H7 (cell line): ENCODE measurements around the gene DAB1. TPM values are rescaled to one million over a fixed set of nuclear protein-coding genes. Genes with fewer than 3 reads are reported as not detected.
"Not testable (repeated sequence)": the region's sequence is repeated elsewhere in the genome, so short reads cannot be mapped to it uniquely, and the experiment has no call there.

Source experiments
- DNase-seq: peaks from one replicate; pipeline ENCODE4 v3.0.0; 2012
- H3K27me3 ChIP-seq: 2 replicates; pipeline ENCODE4 v1.6.0; 2011; ENCODE audit warnings: mild to moderate bottlenecking, low read length; ENCODE audit not compliant: control insufficient read depth, insufficient read depth
- H3K36me3 ChIP-seq: replicated peaks from 2 replicates; pipeline ENCODE4 v1.5.1; 2011; ENCODE audit warnings: low read length; ENCODE audit not compliant: control insufficient read depth, insufficient read depth
- H3K4me3 ChIP-seq: 2 replicates; pipeline ENCODE4 v1.5.1; 2011; ENCODE audit warnings: low read depth, mild to moderate bottlenecking, control low read depth, low read length, moderate library complexity; ENCODE audit not compliant: insufficient read depth
- total RNA-seq: library from RNA; depleted of rRNA; stranded (reverse); fragments of >200 nt; shearing (Covaris generic); gene quantifications from 2 replicates; pipeline ENCODE4 v1.2.3, GENCODE V29; 2014

Gene DAB1
- total RNA-seq, 1 experiment from 2014 or later: 16.4 TPM

GRCh38 chr1:57111175-57111574 lies 312.7 kb downstream of the DAB1 start:
- Histone ChIP-seq H3K27me3 (no peaks in the 10 kb centered on the region), H3K4me3 (no peak overlapping the region), H3K36me3 (no peaks in the 10 kb centered on the region)
- no peak for DNase-seq

- no peak overlapping the region for H3K4me3 ChIP-seq
- no peak for DNase-seq
- no peaks in the 10 kb centered on the region for H3K36me3 ChIP-seq
- no peaks in the 10 kb centered on the region for H3K27me3 ChIP-seq
Observed at GRCh38 chr1:57109883-57110282, 314.0 kb downstream of the DAB1 start.

- DNase-seq: no peak
- no peak overlapping the region for H3K4me3 ChIP-seq
- no peaks in the 10 kb centered on the region for H3K27me3 ChIP-seq
- H3K36me3 ChIP-seq: no peaks in the 10 kb centered on the region
Observed at GRCh38 chr1:57109247-57109646, 314.6 kb downstream of the DAB1 start.

- DNase-seq: no peak
- Histone ChIP-seq H3K36me3 (no peaks in the 10 kb centered on the region), H3K27me3 (no peaks in the 10 kb centered on the region), H3K4me3 (no peak overlapping the region)
Observed at GRCh38 chr1:57106296-57106695, 317.6 kb downstream of the DAB1 start.

GRCh38 chr1:57102561-57103326 lies 321.1 kb downstream of the DAB1 start:
- Histone ChIP-seq H3K36me3 (no peaks in the 10 kb centered on the region), H3K4me3 (no peak overlapping the region), H3K27me3 (no peaks in the 10 kb centered on the region)
- DNase-seq: no peak

- DNase-seq: no peak
- H3K27me3 ChIP-seq: no peaks in the 10 kb centered on the region
Observed at GRCh38 chr1:57101209-57101608, 322.7 kb downstream of the DAB1 start.

GRCh38 chr1:57094749-57095148 lies 329.1 kb downstream of the DAB1 start:
- no peak for DNase-seq
- Histone ChIP-seq H3K27me3 (no peaks in the 10 kb centered on the region), H3K4me3 (no peak overlapping the region), H3K36me3 (no peaks in the 10 kb centered on the region)

More at GRCh38 chr1:57101209-57101608, 322.7 kb downstream of the DAB1 start:
- Histone ChIP-seq H3K4me3 (no peak overlapping the region), H3K36me3 (no peaks in the 10 kb centered on the region)

GRCh38 chr1:57093122-57093521 lies 330.7 kb downstream of the DAB1 start:
- H3K27me3 ChIP-seq: no peaks in the 10 kb centered on the region
- no peak for DNase-seq
- H3K4me3 ChIP-seq: no peak overlapping the region
- no peaks in the 10 kb centered on the region for H3K36me3 ChIP-seq

- no peak for DNase-seq
- Histone ChIP-seq H3K4me3 (no peak overlapping the region), H3K36me3 (no peaks in the 10 kb centered on the region), H3K27me3 (no peaks in the 10 kb centered on the region)
Observed at GRCh38 chr1:57091642-57092041, 332.2 kb downstream of the DAB1 start.

- no peak for DNase-seq
- Histone ChIP-seq H3K36me3 (no peaks in the 10 kb centered on the region), H3K27me3 (no peaks in the 10 kb centered on the region), H3K4me3 (no peak overlapping the region)
Observed at GRCh38 chr1:57089855-57090254, 334.0 kb downstream of the DAB1 start.

- no peak overlapping the region for H3K4me3 ChIP-seq
- H3K36me3 ChIP-seq: no peaks in the 10 kb centered on the region
- no peaks in the 10 kb centered on the region for H3K27me3 ChIP-seq
- DNase-seq: no peak
Observed at GRCh38 chr1:57089221-57089620, 334.6 kb downstream of the DAB1 start.

- Histone ChIP-seq H3K4me3 (no peak overlapping the region), H3K36me3 (no peaks in the 10 kb centered on the region), H3K27me3 (no peaks in the 10 kb centered on the region)
- no peak for DNase-seq
Observed at GRCh38 chr1:57088653-57089052, 335.2 kb downstream of the DAB1 start.

- H3K27me3 ChIP-seq: not testable (repeated sequence)
Observed at GRCh38 chr1:57087660-57088059, 336.2 kb downstream of the DAB1 start.

GRCh38 chr1:57086154-57086553 lies 337.7 kb downstream of the DAB1 start:
- H3K27me3 ChIP-seq: no peaks in the 10 kb centered on the region
- H3K4me3 ChIP-seq: no peak overlapping the region
- no peak for DNase-seq
- H3K36me3 ChIP-seq: no peaks in the 10 kb centered on the region

More at GRCh38 chr1:57087660-57088059, 336.2 kb downstream of the DAB1 start:
- DNase-seq, H3K4me3 ChIP-seq, H3K36me3 ChIP-seq: not testable (repeated sequence)

- Histone ChIP-seq H3K36me3 (no peaks in the 10 kb centered on the region), H3K27me3 (no peaks in the 10 kb centered on the region)
Observed at GRCh38 chr1:57084701-57085100, 339.2 kb downstream of the DAB1 start.

More at GRCh38 chr1:57084701-57085100, 339.2 kb downstream of the DAB1 start:
- no peak for DNase-seq
- H3K4me3 ChIP-seq: no peak overlapping the region
